NOMO-1 treated with dmso at 0.1 percent for 144 hours (cell line): ENCODE data around the gene HOXA13.

Source experiments
- DNase-seq: peaks from one replicate; lab custom pipeline; 2025; ENCODE audit not compliant: unreplicated experiment; lab: John Stamatoyannopoulos, UW

HOXA13 gene

DNA sequence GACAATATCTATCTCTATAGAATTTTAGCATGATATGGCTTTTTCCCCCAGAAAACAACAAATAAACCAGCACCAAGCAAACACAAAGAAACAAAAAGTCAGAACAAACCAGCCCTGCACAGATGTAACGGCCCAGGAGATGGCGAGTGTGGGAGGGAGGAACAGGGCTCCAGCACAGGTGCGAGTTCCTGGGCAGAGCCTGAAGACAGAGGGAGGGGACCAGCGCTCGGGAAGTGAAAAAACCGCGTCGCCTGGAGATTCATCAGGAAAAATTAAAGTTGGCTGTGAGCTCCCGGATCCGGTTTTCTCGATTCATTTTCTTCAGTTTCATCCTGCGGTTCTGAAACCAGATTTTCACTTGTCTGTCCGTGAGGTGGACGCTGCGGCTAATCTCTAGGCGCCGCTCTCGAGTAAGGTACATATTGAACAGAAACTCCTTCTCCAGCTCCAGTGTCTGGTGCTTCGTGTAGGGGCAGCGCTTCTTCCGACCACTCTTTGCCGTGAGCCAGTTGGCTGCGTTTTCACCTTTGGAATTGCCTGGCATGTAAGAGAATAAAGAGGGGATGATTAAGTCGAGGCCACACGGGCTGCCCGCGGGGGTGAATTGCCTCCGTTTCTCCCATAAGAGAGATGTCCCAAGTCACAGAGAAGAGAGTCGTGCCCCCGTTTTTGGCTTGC, 28.1 kb downstream of the HOXA13 start:
- DNase-seq, result no peak

DNA sequence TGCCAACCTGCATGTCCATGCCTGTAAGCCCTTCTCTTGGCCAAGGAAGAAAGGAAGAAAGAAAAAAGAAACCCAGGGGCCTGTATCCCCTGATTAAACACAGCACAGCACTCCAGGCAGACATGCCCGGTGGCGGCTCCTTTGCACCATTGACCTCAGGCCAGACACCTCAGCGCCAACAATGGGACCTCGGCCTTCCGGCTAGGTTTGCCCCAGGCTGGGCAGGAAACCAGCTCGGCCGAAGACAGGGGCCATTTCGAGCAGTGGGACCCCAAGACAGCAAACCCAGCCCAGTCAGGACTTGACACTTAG, 28.6 kb downstream of the HOXA13 start:
- no peak for DNase-seq

DNA sequence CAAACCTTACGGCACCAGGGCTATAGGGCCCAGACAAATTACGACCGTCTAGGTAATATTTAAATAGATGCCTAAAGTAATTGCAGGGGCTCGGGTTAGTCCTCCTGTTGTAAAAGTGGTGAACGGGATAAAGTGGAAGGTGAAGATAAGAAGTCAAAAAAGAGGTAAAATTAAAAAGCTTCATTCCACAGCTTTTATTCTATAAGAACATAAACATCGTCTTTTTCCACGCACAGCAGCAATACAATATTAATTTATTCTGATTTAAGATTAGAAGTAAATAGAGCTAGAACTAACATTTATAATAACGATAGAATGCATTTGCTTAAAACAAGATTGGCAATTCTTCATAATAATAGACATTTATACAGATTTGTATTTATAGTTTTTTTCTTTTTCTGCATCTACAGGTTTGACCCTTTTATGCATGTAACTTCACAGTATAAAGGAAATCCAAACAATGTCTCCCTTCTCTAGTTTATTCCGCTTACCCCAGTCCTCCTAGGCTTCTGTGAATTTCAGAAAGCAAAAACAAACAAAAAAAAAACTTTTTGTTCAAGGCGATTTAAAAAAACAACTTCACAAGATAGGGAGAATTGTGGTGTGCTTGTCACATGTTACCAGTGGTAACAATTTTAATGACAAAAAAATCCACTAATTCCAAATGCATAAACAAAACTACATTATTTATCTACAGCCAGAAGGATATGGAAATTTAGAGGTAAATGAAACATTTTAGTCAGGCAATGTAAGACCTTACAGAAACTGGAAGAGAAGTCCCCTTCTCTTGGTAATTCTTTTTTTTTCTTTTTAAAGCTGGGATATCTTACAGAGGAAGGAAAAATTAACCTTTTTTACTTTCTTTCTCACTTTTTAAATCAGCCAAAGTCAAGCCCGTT, 29.2 kb downstream of the HOXA13 start:
- DNase-seq, result no peak

DNA sequence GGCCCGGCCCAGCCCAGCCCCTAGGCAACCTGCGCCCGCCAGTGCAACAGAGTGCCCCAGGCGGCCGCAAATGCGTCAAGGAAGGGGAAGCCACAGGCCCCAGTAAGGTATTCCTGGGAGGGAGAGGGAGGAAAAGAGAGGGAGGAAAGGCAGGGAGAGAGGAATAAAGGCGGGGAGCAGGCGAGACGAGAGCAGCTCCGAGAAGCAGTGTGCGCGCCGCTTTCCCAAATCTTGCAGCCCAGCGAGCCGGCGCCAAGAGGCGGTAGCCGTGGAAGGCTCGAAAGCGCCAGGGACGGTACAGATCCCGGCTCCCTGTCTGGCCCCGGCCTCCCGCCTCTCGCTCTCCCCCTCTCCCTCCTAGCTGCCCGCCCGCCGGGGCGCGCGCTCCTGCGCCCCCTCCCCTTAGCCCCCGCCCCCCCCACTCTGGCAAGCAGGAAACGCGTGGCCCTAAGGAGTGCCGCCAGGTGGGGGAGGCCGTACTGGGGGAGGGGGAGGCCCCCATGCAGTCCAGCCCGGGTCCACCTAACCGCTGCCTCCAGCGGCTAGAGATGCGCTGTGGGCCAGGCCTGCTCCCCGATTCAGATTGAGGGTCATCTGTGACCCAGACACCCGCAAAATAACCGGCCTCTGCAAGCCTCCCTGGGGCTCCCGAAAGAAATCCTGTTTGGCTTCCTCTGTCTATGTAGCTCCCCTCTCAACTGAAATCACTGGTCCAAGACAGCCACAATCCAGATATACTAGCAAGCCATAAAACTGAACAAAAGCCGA, 30.0 kb downstream of the HOXA13 start:
- no peak for DNase-seq

DNA sequence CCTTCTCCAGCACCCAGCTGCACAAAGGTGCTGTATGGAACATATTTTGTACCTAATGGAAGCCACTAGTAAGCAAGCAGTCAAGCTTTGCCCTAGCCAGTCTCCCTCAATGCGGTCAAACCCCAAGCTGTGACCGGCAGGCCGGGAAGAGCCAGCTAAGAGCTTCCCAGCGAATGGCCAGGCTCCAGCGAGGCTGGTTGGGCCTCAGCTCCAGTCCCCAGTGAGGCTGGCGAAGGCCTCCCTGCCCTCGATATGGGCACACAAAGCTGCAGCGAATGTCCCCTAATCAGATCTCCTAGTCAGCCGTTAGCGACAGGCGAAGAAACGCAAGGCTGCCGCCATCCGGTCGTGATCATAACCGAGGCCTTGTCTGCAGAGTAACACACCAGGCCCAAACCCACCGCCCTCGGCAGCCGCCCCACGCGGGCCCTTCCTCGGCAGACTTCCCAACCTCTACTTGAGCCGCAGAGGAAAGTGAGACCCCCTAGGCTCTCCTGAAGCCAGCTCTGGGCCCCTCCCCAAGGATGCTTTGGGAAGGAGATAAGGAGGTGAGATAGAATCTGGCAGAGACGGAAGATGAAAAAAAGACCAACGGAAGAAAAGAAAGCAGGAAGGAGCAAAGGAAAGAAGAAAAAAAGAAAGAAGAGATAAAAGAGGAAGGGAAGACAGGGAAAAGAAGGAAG, 31.5 kb downstream of the HOXA13 start:
- DNase-seq, result no peak

DNA sequence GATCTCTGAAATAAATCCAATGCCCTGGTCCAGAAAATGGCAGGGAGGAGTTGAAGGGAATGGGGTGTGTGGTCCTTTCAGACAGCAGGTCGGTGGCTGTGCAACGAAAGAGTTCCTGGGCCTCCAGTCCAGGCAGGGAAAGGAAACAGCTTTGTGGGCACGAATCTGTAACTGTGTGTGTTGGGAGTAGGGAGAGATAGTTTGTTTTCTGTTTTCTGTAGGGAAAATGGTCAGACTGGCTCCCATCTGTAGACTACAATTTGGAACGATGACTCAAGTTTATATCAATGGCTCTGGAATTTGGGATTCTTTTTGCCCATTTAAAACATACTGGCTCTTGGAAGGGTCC, 32.0 kb downstream of the HOXA13 start:
- DNase-seq, result no peak

DNA sequence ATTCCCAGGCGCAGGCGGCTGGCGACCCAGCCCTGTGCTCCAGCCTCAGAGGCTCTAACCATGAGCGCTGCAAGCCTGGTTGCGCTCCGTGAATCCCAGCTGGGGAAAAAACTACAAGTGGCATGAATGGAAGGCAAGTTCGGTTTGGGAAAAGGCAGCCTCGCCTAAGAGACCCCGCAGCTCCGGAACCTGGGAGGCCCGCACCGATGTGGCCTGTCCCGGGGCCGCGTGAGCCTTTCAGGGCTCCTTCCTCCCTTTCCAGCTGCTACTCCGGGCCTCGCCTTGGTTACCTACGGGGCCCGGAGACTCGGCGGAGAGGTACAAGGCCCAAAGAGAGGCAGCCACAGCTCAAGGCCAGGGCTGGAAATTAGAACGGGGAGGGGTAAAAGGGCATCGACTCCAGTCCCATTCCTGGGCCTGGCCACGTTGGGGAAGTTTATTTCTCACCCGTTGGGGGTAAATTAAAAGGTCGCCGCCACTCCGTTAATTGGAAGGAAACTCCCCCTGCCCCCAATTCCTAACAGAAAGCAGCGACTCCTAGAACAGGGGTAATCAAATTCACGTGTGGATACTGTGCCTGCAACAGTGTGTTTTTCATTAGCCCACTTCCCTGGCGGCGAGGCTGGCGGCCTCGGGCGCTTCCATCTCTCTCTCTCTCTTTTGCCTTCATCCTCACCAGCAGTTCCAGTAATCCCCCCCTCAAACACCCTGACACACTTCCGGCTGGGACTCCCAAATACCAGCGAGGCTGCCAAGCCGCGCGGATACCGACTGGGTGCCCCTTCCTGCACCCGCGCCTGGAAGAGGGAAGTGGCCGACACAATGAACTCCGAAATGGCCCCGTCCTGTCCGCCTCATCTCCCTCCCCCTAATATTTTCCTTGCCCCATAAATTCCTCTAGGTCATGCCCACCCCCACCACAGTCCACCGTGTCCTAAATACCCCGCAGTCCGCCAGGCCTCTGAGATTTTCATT, 33.1 kb downstream of the HOXA13 start:
- DNase-seq, result no peak

DNA sequence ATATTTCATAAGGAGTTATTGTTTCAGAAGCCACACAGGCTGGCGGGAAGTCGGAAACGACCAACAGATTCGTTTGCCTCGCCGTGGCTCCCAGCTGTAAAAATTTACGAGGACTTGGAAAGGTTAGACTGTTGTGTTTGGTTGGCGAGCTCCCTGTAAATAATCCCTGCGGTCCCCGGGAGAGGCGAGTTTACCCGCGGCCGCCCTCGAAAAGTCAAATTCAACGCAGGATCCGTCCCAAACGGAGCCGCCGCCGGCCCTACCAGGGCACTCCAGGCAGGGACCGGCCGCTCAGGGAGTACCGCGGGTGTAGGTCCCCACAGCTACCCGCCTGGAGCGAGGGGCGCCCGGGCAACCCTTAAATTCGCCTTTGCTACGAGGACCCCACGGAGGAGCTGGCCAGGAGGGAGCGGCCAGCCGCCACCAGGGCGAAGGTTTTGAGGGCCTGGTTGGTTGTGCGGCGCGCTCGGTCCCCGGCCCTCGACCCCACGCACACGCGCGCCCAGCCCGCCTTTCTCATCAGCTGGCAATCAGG, 33.8 kb downstream of the HOXA13 start:
- DNase-seq, result no peak

DNA sequence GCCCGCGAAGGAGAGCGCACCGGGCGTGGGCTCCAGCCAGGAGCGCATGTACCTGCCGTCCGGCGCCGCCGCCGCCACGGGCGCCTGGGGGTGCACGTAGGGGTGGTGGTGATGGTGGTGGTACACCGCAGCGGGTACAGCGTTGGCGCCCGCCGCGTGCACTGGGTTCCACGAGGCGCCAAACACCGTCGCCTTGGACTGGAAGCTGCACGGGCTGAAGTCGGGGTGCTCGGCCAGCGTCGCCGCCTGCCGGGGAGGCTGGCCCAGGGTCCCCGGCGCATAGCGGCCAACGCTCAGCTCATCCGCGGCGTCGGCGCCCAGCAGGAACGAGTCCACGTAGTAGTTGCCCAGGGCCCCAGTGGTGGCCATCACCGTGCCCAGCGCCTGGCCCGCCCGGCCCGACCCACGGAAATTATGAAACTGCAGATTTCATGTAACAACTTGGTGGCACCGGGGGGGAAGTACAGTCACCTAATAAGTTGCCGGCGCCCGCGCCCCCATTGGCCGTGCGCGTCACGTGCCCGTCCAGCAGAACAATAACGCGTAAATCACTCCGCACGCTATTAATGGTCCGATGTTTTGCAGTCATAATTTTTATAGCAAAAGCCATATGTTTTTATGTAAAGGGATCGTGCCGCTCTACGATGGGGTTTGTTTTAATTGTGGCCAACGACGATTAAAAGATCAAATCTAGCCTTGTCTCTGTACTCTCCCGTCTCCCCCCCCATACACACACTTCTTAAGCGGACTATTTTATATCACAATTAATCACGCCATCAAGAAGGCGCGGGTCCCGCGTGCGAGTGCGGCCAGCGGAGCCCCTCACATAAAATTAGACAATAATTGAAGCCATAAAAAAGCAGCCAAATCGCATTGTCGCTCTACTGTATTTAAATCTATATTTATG, 34.5 kb downstream of the HOXA13 start, which contains the start of gene HOXA9:
TSS of gene HOXA9 (minus strand) at position 449 of the 907 bp plus-strand sequence. CDS start at position 369, 80 bp downstream.
- peak; percentile 81 for DNase-seq

DNA sequence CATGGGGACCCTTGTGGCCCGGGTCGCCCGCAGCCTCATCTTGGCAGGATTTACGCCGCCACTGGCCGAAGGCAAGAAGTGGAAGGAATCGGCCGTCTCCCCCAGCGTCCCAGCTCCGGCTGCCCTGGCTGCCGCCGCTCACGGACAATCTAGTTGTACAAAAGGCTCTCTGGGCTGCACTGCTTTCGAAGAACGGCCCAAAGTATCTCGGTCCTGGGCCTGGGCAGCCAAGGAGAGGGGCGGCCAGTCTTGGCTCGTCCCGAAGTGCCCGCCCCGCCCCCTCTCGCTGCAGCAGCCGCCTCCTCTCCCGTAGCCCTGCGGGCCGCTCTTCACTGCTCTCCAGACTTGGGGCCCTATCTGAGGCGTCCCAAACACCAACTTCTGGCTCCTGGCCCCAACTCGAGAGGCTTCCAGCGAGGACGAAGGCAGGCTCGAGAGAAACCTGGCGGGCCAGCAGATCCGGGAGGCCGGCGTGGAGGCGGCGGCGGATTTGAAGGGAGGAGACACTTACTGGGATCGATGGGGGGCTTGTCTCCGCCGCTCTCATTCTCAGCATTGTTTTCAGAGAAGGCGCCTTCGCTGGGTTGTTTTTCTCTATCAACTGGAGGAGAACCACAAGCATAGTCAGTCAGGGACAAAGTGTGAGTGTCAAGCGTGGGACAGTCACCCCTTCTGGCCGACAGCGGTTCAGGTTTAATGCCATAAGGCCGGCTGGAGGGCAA, 35.4 kb downstream of the HOXA13 start:
- DNase-seq, result no peak

DNA sequence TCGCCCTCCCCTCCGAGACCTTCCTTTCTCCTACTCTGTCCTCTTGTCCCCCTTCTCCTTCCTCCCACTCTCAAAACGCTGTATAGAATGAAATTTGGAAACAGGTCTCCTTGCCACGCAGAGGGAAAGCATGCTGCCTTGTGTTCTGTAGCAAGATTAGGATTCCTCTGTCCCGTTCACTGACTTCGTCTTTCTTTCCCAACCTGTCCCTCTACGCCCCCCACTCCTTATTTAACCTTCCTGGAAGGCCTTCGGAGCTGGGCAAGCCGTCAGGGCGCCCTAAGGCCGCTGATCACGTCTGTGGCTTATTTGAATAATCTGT, 35.9 kb downstream of the HOXA13 start:
- no peak for DNase-seq

DNA sequence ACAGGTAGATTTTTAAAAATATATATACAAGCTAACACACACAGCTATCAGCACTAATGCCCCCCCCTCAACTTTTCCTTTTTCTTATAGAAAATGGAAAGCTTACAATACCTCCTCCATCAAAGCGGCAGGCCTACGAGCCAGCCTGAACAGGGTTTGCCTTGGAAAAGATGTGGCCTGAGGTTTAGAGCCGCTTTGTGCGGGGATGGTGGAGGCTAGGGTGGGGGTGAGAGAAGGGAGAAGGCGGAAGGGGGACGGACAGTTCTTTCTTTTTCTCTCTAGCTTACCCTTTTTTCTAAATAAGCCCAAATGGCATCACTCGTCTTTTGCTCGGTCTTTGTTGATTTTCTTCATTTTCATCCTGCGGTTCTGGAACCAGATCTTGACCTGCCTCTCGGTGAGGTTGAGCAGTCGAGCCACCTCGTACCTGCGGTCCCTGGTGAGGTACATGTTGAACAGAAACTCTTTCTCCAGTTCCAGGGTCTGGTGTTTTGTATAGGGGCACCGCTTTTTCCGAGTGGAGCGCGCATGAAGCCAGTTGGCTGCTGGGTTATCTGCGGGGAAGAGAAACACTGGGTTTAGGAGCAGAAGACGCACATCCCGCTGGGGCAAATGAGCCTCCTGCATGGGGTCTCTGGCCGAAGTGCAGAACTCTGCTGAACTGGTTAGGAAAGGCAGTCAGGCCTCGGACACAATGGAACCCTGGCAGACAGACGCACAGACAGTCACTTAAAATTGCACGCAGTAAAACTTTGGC, 36.4 kb downstream of the HOXA13 start:
- DNase-seq, result no peak

DNA sequence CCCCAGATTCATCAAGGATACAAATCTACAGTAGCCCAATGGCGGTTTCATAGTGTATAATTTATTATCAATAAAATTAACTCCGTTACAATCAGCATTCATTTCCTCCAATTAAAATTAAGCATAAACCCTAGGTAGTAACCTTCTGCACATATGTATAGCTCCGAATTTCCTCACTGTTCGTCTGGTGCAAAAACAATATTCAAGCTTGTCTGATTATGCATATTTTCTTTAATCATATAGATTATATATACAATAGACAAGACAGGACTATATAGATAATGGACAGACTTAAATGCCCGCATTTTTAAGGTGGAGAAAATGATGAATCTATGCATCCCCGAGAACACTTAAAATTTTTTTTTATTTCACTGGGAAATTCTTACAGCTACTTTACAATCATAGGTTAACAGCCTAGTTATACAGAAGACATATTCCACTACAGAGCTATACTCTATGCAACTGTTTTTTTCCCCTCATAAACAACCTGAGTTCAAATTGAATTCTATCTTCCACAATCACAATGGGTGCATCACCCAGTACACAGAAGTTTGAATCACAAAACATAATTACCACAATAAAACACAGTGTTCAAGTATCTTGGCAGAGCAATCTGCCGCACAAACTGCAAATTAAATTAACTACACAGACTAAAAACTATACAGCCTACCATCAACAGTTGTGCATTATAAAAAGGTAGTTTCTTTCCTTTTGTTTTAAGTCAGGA, 37.2 kb downstream of the HOXA13 start:
- DNase-seq, result no peak

DNA sequence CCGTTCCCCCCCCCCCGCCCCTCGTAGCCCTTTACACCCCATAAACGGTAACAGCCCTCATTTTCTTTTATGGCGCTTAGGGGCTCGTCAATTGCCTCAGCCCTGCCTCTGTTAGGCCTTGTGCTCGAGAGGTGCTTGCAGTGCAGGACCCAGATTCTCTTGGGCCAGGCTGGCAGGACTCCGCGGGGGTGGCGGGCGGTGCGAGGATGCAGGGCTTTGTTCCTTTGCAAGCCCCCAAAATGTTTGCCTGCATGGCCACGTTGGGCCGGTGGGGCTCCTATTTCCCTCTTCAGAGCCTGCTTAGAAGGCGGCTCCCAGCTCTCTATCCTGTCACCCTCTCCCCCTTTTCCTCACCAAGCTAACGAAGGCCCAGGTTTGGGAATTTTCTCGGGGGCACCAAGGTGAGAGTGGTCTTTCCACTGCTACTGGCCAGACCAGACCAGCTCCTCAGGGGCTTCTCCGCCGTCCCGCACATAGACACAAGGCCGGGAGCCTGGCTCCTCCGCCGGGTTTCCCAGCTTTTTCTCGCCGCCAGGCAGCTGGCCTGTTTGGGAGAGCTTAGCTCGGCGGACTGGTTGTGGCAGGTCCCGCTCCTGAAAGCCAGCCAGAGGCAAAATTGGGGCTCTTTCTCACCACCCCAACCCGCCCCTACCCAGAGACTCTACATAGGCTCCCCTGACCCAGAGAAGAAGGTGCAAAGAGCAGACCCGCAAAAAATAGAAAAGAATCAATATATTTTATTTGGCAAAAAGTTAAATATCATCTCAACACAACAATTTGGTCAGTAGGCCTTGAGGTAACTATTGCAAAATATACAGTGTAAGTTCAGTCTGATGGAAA, 38.0 kb downstream of the HOXA13 start:
- DNase-seq, result no peak

DNA sequence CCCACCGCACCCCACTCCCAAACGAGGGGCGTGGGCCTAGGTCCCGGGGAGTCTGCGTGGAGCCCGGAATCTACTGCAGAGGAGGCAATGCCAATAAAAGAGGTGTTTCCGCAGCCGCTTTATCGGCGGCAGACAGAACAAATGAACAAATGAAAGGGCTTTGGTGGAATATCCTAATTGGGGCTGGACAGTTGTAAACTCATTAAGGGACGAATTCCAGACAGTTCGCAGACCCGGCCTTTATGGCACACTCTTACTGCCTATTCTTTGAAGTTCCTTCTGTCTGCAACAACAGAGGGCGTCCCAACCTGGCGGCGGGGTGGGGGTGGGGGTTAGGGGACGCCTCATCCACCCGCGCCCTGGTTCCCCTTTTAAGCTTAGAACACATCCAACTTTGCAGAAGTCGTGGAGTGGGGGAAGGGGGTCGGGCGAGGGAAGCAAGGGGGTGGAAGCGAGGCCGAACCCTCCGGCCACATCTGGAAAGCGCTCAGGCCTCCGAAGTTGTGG, 38.6 kb downstream of the HOXA13 start:
- peak; percentile 63 for DNase-seq
